ENCODE measurements around the gene NUP37. TPM values are rescaled to one million over a fixed set of nuclear protein-coding genes. Genes with fewer than 3 reads are reported as not detected.

Gene NUP37
- total RNA-seq, 1 donor from 2014 or later = 40.4 TPM

- no peak for DNase-seq (ENCODE audit: low read depth, low spot score)
Observed at GRCh38 chr12:102029141-102029540, 90.8 kb downstream of the NUP37 start.

GRCh38 chr12:102026728-102027127 lies 93.2 kb downstream of the NUP37 start:
- DNase-seq (ENCODE audit: low read depth, low spot score) = no peak

- DNase-seq (ENCODE audit: low read depth, low spot score) = no peak
Observed at GRCh38 chr12:102024765-102025164, 95.1 kb downstream of the NUP37 start.

GRCh38 chr12:102023343-102023930 lies 96.5 kb downstream of the NUP37 start:
- no peak for DNase-seq (ENCODE audit: low read depth, low spot score)

Other genes starting within 250 kb of the NUP37 start
- 27.4 and 29.7 TPM in 2 replicates for gene DRAM1, start 242.5 kb downstream of the NUP37 start, total RNA-seq
- 57.1 and 58.4 TPM in 2 replicates for gene WASHC3, start 58.1 kb downstream of the NUP37 start, total RNA-seq
- gene PARPBP, start 69 bp upstream of the NUP37 start, total RNA-seq = 13.7 and 27.5 TPM in 2 replicates
- gene PMCH, start 77.7 kb upstream of the NUP37 start, total RNA-seq = 0.32 and 0.66 TPM in 2 replicates